ENCODE measurements around the gene TNFRSF14. TPM values are rescaled to one million over a fixed set of nuclear protein-coding genes. Genes with fewer than 3 reads are reported as not detected.

TNFRSF14 gene
- polyA plus RNA-seq, 2 of the 4 experiments (the other 2 are of a cell fraction): 0.16 to 0.25 TPM

DNA sequence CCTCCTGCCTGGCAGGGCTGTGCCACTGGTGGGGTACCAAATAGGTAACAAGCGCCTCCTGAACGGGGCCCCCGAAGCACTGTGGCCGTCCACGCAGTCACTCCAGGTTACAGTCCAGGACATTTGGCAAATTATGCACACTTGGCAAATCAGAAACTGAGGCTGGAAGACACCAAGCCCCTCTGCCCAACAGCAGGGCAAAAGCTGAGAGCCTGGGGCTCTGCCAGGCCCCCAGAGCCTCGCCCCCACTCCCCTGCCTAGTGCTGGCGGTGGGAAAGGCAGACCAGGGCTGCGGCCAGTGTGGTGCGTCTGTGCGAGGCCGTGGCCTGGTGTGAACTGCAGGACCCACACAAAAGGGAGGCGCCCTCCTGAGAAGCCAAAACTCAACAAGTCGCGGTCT lies 39.2 kb upstream of the TNFRSF14 start:
- DNase-seq (ENCODE audit: low read depth in 1 of 2, low spot score in 1 of 2): no peak
- Histone ChIP-seq H3K4me3 (no peak overlapping the region), H3K4me2 (no peak overlapping the region), H3K27ac (no peak overlapping the region), H3K9me3 (no peaks in the 10 kb centered on the region), H3K4me1 (no peaks in the 10 kb centered on the region)
- TF ChIP-seq BHLHE40 (IDR thresholded peaks at IDR 0.05; ENCODE audit: low read depth, low read length) (no peak), RNF2 (IDR thresholded peaks at IDR 0.05; ENCODE audit: borderline replicate concordance, low read depth) (no peak)
- ATAC-seq: no peak
- 96% methylated on average over 13 of the region's 14 CpGs for WGBS (ENCODE audit: missing lambda C conversion rate)
- POLR2A ChIA-PET: no interaction called here
- CTCF ChIA-PET: interaction anchor here (1.1 kb wide), 1 partner anchor 9 kb away, joined by 3 read pairs; no protein-coding TSS in a partner anchor
- no peak for FAIRE-seq

DNA sequence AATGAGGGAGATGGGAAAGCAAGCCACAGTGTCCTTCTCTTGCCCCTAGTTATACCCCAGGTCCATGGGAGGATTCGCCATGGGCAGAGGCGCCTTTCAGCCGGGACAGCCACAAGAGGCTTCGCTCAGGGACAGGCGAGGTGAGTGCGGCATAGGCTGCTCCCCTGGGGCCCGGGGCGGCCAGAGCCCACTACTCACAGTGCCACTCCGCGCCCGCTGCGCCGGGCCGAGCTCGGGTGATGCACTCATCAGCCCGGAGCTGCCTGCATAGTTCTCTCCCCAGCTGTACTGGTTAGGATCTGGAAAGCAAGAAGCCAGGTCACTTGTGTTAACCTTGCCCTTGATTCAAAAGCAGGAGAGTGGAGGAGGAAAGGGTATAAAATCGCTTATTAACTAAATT lies 38.2 kb upstream of the TNFRSF14 start:
- POLR2A ChIA-PET: no interaction called here
- 90% methylated on average over 17 of the region's 17 CpGs for WGBS (ENCODE audit: missing lambda C conversion rate)
- no peak overlapping the region for H3K4me3 ChIP-seq
- ATAC-seq: no peak
- no peak for DNase-seq (ENCODE audit: low read depth in 1 of 2, low spot score in 1 of 2)
- no peaks in the 10 kb centered on the region for H3K9me3 ChIP-seq
- no peak overlapping the region for H3K27ac ChIP-seq
- no peak overlapping the region for H3K4me2 ChIP-seq
- H3K4me1 ChIP-seq: peaks cover 2% of the 10 kb centered on the region; the same call in 2 of the 3 replicates
- FAIRE-seq: no peak
- CTCF ChIA-PET: interaction anchor here (1.9 kb wide), 1 partner anchor 30 kb away, joined by 6 read pairs; no protein-coding TSS in a partner anchor
- TF ChIP-seq TFCP2L1 (CRISPR knock-in tag; IDR thresholded peaks at IDR 0.05) (no peak), KDM1A (IDR thresholded peaks at IDR 0.05; ENCODE audit: low read depth) (no peak), HDAC2 (IDR thresholded peaks at IDR 0.05) (no peak), ZNF302 (CRISPR knock-in tag; IDR thresholded peaks at IDR 0.05) (no peak), SREBF2 (IDR thresholded peaks at IDR 0.05) (no peak), CBX2 (IDR thresholded peaks at IDR 0.05; ENCODE audit: borderline replicate concordance, low read depth) (no peak)
- TF ChIP-seq, protein P1, sequence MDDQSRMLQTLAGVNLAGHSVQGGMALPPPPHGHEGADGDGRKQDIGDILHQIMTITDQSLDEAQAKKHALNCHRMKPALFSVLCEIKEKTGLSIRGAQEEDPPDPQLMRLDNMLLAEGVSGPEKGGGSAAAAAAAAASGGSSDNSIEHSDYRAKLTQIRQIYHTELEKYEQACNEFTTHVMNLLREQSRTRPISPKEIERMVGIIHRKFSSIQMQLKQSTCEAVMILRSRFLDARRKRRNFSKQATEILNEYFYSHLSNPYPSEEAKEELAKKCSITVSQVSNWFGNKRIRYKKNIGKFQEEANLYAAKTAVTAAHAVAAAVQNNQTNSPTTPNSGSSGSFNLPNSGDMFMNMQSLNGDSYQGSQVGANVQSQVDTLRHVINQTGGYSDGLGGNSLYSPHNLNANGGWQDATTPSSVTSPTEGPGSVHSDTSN (IDR thresholded peaks at IDR 0.05): no peak

DNA sequence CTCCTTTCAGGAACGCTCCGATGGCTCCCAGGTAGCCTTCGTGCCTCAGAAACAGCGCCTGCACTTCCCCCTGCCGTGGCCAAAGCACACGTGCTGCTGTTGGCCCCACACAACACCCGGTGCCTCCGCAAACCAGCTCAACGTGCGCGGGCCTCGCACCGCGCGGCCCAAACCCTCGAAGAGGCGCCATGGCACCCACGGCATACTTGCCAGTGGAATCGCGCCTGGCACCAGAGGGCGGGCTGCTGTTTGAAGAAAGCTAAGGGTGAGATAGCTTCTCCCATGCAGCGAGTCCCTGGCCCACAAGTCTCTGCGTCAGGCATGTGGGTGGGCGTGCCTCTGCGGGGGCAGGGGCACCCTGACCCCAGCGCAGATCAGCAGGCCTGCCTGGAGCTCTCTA lies 37.6 kb upstream of the TNFRSF14 start:
- TF ChIP-seq BHLHE40 (IDR thresholded peaks at IDR 0.05; ENCODE audit: low read depth, low read length): no peak
- TF ChIP-seq, protein P2, sequence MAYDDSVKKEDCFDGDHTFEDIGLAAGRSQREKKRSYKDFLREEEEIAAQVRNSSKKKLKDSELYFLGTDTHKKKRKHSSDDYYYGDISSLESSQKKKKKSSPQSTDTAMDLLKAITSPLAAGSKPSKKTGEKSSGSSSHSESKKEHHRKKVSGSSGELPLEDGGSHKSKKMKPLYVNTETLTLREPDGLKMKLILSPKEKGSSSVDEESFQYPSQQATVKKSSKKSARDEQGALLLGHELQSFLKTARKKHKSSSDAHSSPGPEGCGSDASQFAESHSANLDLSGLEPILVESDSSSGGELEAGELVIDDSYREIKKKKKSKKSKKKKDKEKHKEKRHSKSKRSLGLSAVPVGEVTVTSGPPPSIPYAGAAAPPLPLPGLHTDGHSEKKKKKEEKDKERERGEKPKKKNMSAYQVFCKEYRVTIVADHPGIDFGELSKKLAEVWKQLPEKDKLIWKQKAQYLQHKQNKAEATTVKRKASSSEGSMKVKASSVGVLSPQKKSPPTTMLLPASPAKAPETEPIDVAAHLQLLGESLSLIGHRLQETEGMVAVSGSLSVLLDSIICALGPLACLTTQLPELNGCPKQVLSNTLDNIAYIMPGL (CRISPR knock-in tag; IDR thresholded peaks at IDR 0.05; ENCODE audit: borderline replicate concordance): no peak
- no peak for TF ChIP-seq HEYL (CRISPR knock-in tag; IDR thresholded peaks at IDR 0.05)
- no peak for TF ChIP-seq KDM5A (IDR thresholded peaks at IDR 0.05)
- no peak for TF ChIP-seq HOXB13 (CRISPR knock-in tag; IDR thresholded peaks at IDR 0.05; ENCODE audit: low read depth)
- TF ChIP-seq TFCP2L1 (CRISPR knock-in tag; IDR thresholded peaks at IDR 0.05): no peak
- no peak for TF ChIP-seq HDAC2 (IDR thresholded peaks at IDR 0.05)
- TF ChIP-seq GATA3 (IDR thresholded peaks at IDR 0.05; ENCODE audit: borderline replicate concordance): no peak
- TF ChIP-seq, protein P3, sequence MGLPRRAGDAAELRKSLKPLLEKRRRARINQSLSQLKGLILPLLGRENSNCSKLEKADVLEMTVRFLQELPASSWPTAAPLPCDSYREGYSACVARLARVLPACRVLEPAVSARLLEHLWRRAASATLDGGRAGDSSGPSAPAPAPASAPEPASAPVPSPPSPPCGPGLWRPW (IDR thresholded peaks at IDR 0.05): no peak
- no peak for TF ChIP-seq RFX5 (IDR thresholded peaks at IDR 0.05)
- no peak for TF ChIP-seq RNF2 (IDR thresholded peaks at IDR 0.05; ENCODE audit: borderline replicate concordance, low read depth)
- ChIA-PET CTCF (interaction anchor here (1.9 kb wide), 1 partner anchor 30 kb away, joined by 6 read pairs; no protein-coding TSS in a partner anchor), POLR2A (no interaction called here)
- no peaks in the 10 kb centered on the region for H3K9me3 ChIP-seq
- DNase-seq (ENCODE audit: low read depth in 1 of 2, low spot score in 1 of 2): no peak
- H3K4me1 ChIP-seq: peaks cover 8% of the 10 kb centered on the region
- no peak for FAIRE-seq
- WGBS (ENCODE audit: missing lambda C conversion rate): 93% methylated on average over 12 of the region's 26 CpGs
- ATAC-seq: no peak
- H3K4me3 ChIP-seq: no peak overlapping the region
- no peak overlapping the region for H3K4me2 ChIP-seq
- H3K27ac ChIP-seq: no peak overlapping the region

DNA sequence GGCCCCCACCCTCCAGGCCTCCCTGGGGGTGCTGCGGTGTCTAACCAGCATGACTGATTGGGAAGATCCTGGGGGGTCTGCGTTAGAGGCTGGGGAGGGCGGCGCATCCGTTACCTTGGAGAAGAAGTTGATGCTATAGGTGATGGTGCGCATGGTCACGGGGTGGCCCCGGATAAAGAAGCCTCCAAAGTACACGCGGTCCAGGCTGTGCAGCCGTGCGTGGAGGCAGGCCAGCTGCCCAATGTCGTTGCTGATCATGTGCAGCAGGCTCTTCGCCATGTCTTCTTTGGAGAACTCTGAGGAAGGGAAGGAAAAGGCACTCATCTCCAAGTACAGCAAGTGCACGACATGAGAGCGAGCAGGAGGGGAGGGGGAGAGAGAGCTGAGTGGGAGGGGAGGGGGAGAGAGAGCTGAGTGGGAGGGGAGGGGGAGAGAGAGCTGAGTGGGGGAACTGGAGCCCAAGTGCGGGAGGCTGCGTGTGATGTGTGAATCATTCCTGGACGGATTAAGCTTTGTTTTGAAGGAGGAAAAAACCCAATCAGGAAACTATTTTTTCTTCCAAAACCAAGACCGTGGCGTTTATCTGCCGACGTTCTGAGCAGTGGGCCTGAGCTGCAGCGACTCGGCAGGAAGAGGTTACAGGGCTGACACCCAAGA lies 37.0 kb upstream of the TNFRSF14 start:
- no peak for DNase-seq (ENCODE audit: low read depth in 1 of 2, low spot score in 1 of 2)
- Histone ChIP-seq H3K4me1 (peaks cover 14% of the 10 kb centered on the region), H3K4me3 (no peak overlapping the region), H3K27ac (no peak overlapping the region), H3K9me3 (no peaks in the 10 kb centered on the region), H3K4me2 (no peak overlapping the region)
- no peak for FAIRE-seq
- TF ChIP-seq HEYL (CRISPR knock-in tag; IDR thresholded peaks at IDR 0.05) (no peak), RARB (CRISPR knock-in tag; IDR thresholded peaks at IDR 0.05) (no peak), HOXA7 (CRISPR knock-in tag; IDR thresholded peaks at IDR 0.05) (no peak), HOXB13 (CRISPR knock-in tag; IDR thresholded peaks at IDR 0.05; ENCODE audit: low read depth) (no peak), GATA3 (IDR thresholded peaks at IDR 0.05; ENCODE audit: borderline replicate concordance) (no peak), TFCP2L1 (CRISPR knock-in tag; IDR thresholded peaks at IDR 0.05) (no peak)
- TF ChIP-seq, protein P4, sequence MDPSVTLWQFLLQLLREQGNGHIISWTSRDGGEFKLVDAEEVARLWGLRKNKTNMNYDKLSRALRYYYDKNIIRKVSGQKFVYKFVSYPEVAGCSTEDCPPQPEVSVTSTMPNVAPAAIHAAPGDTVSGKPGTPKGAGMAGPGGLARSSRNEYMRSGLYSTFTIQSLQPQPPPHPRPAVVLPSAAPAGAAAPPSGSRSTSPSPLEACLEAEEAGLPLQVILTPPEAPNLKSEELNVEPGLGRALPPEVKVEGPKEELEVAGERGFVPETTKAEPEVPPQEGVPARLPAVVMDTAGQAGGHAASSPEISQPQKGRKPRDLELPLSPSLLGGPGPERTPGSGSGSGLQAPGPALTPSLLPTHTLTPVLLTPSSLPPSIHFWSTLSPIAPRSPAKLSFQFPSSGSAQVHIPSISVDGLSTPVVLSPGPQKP (IDR thresholded peaks at IDR 0.05; ENCODE audit: low read depth, low read length): no peak
- ATAC-seq: no peak
- CTCF ChIA-PET: interaction anchor here (1.1 to 1.9 kb wide), 3 partner anchors 15 to 29 kb away, joined by 4 to 7 read pairs (median 6); no protein-coding TSS in a partner anchor
- POLR2A ChIA-PET: no interaction called here
- 94% methylated on average over 12 of the region's 25 CpGs for WGBS (ENCODE audit: missing lambda C conversion rate)

Measured in A549 (cell line).